Breast epithelium (tissue), 3 donors: ENCODE measurements around the gene ZFHX3.

Source experiments
- CTCF ChIP-seq, 3 donors: fragments of 450-650 bp; IDR thresholded peaks; one replicate each; pipeline ENCODE4 v1.5.1; 2016 to 2017; ENCODE audit warnings: antibody characterized with exemption in 3 of 3, mild to moderate bottlenecking in 3 of 3, moderate library complexity in 3 of 3
- POLR2AphosphoS5 ChIP-seq, 3 donors: sonication (generic); formaldehyde crosslinking; IDR thresholded peaks; one replicate each; pipeline ENCODE4 v1.6.1; 2017; ENCODE audit warnings: antibody characterized with exemption in 3 of 3

GRCh38 chr16:72749091-72749490, 298.8 kb downstream of the ZFHX3 start:
- TF ChIP-seq CTCF (IDR thresholded peaks at IDR 0.05) = no peak
- no peak for TF ChIP-seq POLR2AphosphoS5 (IDR thresholded peaks at IDR 0.05)
